Caco-2 (cell line): Measurements from ENCODE around the gene TTBK2. TPM values are rescaled to one million over a fixed set of nuclear protein-coding genes. Genes with fewer than 3 reads are reported as not detected.

ENCODE experiments used
- BruUV-seq: library from RNA; stranded (reverse); fragments of 400-500 nt; replicated peaks from 2 replicates; lab custom pipeline; 2021; lab: Mats Ljungman, UMichigan
- CTCF ChIA-PET: fragments of 300-600 bp; sonication (Branson Sonifier 250); formaldehyde crosslinking; loops from one replicate; lab custom pipeline; 2022; ENCODE audit warnings: antibody characterized with exemption; lab: Charles Lee
- POLR2A ChIA-PET: fragments of 300-600 bp; sonication (Branson Sonifier 250); formaldehyde crosslinking; loops from one replicate; lab custom pipeline; 2022; ENCODE audit warnings: antibody characterized with exemption; lab: Charles Lee
- DNase-seq, 2 experiments: peaks; one replicate each; pipeline versions ENCODE4 v3.0.0 to v3.0.0-alpha.2; 2020 to 2022
- H3K27me3 ChIP-seq: replicated peaks from 2 replicates; pipeline ENCODE4 v1.6.0; 2011; ENCODE audit warnings: low read length; ENCODE audit not compliant: control insufficient read depth, insufficient read depth
- H3K36me3 ChIP-seq: 2 replicates; pipeline ENCODE4 v1.5.1; 2011; ENCODE audit warnings: low read length; ENCODE audit not compliant: control insufficient read depth, insufficient read depth
- H3K4me1 ChIP-seq: fragments of 250-450 bp; sonication (Bioruptor Pico); 2 replicates; pipeline ENCODE4 v1.5.1; 2020; ENCODE audit warnings: mild to moderate bottlenecking
- H3K4me3 ChIP-seq: 2 replicates; pipeline ENCODE4 v1.5.1; 2011; ENCODE audit warnings: low read depth, mild to moderate bottlenecking, control low read depth, low read length
- H3K9me3 ChIP-seq: fragments of 250-450 bp; sonication (Bioruptor Pico); 2 replicates; pipeline ENCODE4 v1.5.1; 2020; ENCODE audit warnings: mild to moderate bottlenecking, moderate library complexity
- H3K27ac Mint-ChIP-seq: one replicate; pipeline ENCODE4 v1.8.0; 2022; ENCODE audit warnings: mixed read lengths; ENCODE audit not compliant: unreplicated experiment
- H3K27me3 Mint-ChIP-seq: one replicate; pipeline ENCODE4 v1.8.0; 2022; ENCODE audit warnings: mixed read lengths; ENCODE audit not compliant: insufficient read depth, unreplicated experiment
- H3K36me3 Mint-ChIP-seq: one replicate; pipeline ENCODE4 v1.8.0; 2022; ENCODE audit warnings: mild to moderate bottlenecking, mixed read lengths; ENCODE audit not compliant: insufficient read depth, unreplicated experiment
- H3K4me1 Mint-ChIP-seq: one replicate; pipeline ENCODE4 v1.8.0; 2022; ENCODE audit warnings: low read depth, mixed read lengths; ENCODE audit not compliant: unreplicated experiment
- H3K4me3 Mint-ChIP-seq: one replicate; pipeline ENCODE4 v1.8.0; 2022; ENCODE audit warnings: mild to moderate bottlenecking, moderate library complexity, mixed read lengths; ENCODE audit not compliant: unreplicated experiment
- H3K9me3 Mint-ChIP-seq: one replicate; pipeline ENCODE4 v1.8.0; 2022; ENCODE audit warnings: mixed read lengths; ENCODE audit not compliant: unreplicated experiment
- intact Hi-C: fragments of 100-400 bp; cut with micrococcal nuclease; formaldehyde crosslinking; loops from one replicate; pipeline ENCODE4 v1.10.0; 2022; ENCODE audit not compliant: unreplicated experiment
- total RNA-seq: library from RNA; stranded (reverse); gene quantifications from 2 replicates; pipeline ENCODE4 v1.2.3, GENCODE V29; 2022
- TF ChIP-seq, protein P1 (sequence below), 2 experiments: fragments of 200-600 bp in 1 of 2; IDR thresholded peaks; 1 replicate in 1 of 2; 2 replicates in 1 of 2; pipeline versions ENCODE4 v1.5.1 to v1.8.0; 2011 to 2022; ENCODE audit warnings: antibody characterized with exemption in 1 of 2, control low read depth in 1 of 2, inconsistent platforms in 1 of 2, low read depth in 1 of 2, low read length in 1 of 2, mild to moderate bottlenecking in 1 of 2, moderate library complexity in 1 of 2; ENCODE audit not compliant: insufficient read depth in 1 of 2, severe bottlenecking in 1 of 2, unreplicated experiment in 1 of 2

Gene TTBK2
- total RNA-seq, 1 experiment from 2014 or later: 10.1 TPM

GRCh38 chr15:42805266-42805665 lies 115.3 kb downstream of the TTBK2 start:
- intact Hi-C loops: no loop called here
- Mint-ChIP-seq H3K9me3 (no peaks in the 10 kb centered on the region), H3K27me3 (no peaks in the 10 kb centered on the region), H3K36me3 (no peaks in the 10 kb centered on the region), H3K27ac (no peak overlapping the region), H3K4me3 (no peak overlapping the region), H3K4me1 (no peaks in the 10 kb centered on the region)
- H3K9me3 ChIP-seq: no peaks in the 10 kb centered on the region
- CTCF ChIA-PET: no interaction called here
- POLR2A ChIA-PET: no interaction called here
- no peaks in the 10 kb centered on the region for H3K36me3 ChIP-seq
- no peaks in the 10 kb centered on the region for H3K4me1 ChIP-seq
- H3K27me3 ChIP-seq: no peaks in the 10 kb centered on the region
- no peak for DNase-seq
- TF ChIP-seq, protein P1, sequence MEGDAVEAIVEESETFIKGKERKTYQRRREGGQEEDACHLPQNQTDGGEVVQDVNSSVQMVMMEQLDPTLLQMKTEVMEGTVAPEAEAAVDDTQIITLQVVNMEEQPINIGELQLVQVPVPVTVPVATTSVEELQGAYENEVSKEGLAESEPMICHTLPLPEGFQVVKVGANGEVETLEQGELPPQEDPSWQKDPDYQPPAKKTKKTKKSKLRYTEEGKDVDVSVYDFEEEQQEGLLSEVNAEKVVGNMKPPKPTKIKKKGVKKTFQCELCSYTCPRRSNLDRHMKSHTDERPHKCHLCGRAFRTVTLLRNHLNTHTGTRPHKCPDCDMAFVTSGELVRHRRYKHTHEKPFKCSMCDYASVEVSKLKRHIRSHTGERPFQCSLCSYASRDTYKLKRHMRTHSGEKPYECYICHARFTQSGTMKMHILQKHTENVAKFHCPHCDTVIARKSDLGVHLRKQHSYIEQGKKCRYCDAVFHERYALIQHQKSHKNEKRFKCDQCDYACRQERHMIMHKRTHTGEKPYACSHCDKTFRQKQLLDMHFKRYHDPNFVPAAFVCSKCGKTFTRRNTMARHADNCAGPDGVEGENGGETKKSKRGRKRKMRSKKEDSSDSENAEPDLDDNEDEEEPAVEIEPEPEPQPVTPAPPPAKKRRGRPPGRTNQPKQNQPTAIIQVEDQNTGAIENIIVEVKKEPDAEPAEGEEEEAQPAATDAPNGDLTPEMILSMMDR (IDR thresholded peaks at IDR 0.05; ENCODE audit: insufficient read depth in 1 of 2, low read depth in 1 of 2, low read length in 1 of 2, severe bottlenecking in 1 of 2, unreplicated experiment in 1 of 2): no peak
- no TSS peak for BruUV-seq
- no peak overlapping the region for H3K4me3 ChIP-seq

GRCh38 chr15:42804739-42805138 lies 115.8 kb downstream of the TTBK2 start:
- POLR2A ChIA-PET: no interaction called here
- no TSS peak for BruUV-seq
- Mint-ChIP-seq H3K4me1 (no peaks in the 10 kb centered on the region), H3K27me3 (no peaks in the 10 kb centered on the region), H3K36me3 (no peaks in the 10 kb centered on the region), H3K9me3 (no peaks in the 10 kb centered on the region), H3K4me3 (no peak overlapping the region), H3K27ac (no peak overlapping the region)
- CTCF ChIA-PET: no interaction called here
- Histone ChIP-seq H3K4me3 (no peak overlapping the region), H3K27me3 (no peaks in the 10 kb centered on the region), H3K9me3 (no peaks in the 10 kb centered on the region), H3K36me3 (no peaks in the 10 kb centered on the region), H3K4me1 (no peaks in the 10 kb centered on the region)
- TF ChIP-seq, protein P1 (IDR thresholded peaks at IDR 0.05; ENCODE audit: insufficient read depth in 1 of 2, low read depth in 1 of 2, low read length in 1 of 2, severe bottlenecking in 1 of 2, unreplicated experiment in 1 of 2): no peak
- DNase-seq: no peak
- intact Hi-C loops: no loop called here

- Mint-ChIP-seq H3K9me3 (no peaks in the 10 kb centered on the region), H3K27me3 (no peaks in the 10 kb centered on the region), H3K4me3 (no peak overlapping the region), H3K4me1 (no peaks in the 10 kb centered on the region), H3K27ac (no peak overlapping the region), H3K36me3 (no peaks in the 10 kb centered on the region)
- Histone ChIP-seq H3K4me1 (no peaks in the 10 kb centered on the region), H3K36me3 (no peaks in the 10 kb centered on the region), H3K27me3 (no peaks in the 10 kb centered on the region), H3K9me3 (no peaks in the 10 kb centered on the region), H3K4me3 (no peak overlapping the region)
- no peak for DNase-seq
- BruUV-seq: no TSS peak
- ChIA-PET CTCF (no interaction called here), POLR2A (no interaction called here)
- TF ChIP-seq, protein P1 (IDR thresholded peaks at IDR 0.05; ENCODE audit: insufficient read depth in 1 of 2, low read depth in 1 of 2, low read length in 1 of 2, severe bottlenecking in 1 of 2, unreplicated experiment in 1 of 2): no peak
- intact Hi-C loops: no loop called here
Observed at GRCh38 chr15:42803436-42803835, 117.1 kb downstream of the TTBK2 start.
